ENCODE results near the gene FANCG.

Gene FANCG

GRCh38 chr9:35079426-35080341 lies at the start of gene FANCG:
FANCG (minus strand) TSS chr9:35079942; CDS start chr9:35079524, 418 bp downstream.
- TF ChIP-seq, protein P1, sequence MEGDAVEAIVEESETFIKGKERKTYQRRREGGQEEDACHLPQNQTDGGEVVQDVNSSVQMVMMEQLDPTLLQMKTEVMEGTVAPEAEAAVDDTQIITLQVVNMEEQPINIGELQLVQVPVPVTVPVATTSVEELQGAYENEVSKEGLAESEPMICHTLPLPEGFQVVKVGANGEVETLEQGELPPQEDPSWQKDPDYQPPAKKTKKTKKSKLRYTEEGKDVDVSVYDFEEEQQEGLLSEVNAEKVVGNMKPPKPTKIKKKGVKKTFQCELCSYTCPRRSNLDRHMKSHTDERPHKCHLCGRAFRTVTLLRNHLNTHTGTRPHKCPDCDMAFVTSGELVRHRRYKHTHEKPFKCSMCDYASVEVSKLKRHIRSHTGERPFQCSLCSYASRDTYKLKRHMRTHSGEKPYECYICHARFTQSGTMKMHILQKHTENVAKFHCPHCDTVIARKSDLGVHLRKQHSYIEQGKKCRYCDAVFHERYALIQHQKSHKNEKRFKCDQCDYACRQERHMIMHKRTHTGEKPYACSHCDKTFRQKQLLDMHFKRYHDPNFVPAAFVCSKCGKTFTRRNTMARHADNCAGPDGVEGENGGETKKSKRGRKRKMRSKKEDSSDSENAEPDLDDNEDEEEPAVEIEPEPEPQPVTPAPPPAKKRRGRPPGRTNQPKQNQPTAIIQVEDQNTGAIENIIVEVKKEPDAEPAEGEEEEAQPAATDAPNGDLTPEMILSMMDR (IDR thresholded peaks at IDR 0.05; ENCODE audit: insufficient read depth, missing control alignments) = no peak
- FAIRE-seq (no peak), DNase-seq (ENCODE audit: insufficient read length, low spot score) (peak; percentile 84)

DNA sequence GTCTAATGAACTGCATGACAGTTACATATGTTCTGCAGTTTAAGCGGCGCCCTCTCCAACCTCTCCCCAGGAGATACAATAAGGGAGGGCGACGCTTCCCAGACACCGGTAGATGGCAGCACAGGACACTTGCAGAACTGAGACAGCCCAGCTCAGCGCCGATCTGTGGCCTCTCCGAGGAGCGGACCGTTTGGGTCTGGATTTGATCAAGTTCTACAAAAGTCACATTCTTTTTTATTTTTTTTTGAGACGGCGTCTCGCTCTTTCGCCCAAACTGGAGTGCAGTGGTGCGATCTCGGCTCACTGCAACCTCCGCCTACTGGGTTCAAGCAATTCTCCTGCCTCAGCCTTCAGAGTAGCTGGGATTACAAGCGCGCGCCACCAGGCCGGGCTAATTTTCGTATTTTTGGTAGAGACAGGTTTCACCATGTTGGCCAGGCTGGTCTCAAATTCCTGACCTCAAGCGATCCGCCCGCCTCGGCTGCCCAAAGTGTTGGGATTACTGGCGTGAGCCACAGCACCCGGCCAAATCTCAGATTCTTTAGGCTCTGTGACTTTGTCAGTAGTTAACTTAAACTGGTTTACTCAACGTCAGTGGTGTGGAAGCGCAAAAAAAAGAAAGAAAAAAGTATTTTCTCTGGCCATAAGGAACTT lies 37.3 kb upstream of the FANCG start:
- DNase-seq (ENCODE audit: insufficient read length, low spot score) = no peak
- TF ChIP-seq, protein P1 (IDR thresholded peaks at IDR 0.05; ENCODE audit: insufficient read depth, missing control alignments) = peak; percentile 97
- FAIRE-seq = no peak

DNA sequence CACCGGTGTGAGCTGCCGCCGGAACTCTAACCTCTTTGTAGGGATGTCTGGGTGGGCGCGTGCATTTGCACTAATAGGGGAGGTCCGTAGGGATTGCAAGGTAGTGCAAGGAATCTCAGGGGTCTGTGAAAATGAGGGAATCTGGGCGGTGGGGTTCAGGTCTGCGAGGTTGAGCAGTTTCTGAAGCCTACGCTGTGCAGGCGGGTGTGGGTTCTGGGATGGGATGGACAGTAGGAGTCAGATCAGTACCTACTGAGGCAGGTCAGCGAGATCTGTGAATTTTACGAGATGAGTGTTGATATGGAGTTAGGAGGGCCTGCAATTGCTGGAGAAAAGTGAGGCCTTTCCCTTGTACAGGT lies 36.8 kb upstream of the FANCG start:
- no peak for DNase-seq (ENCODE audit: insufficient read length, low spot score)
- TF ChIP-seq, protein P1 (IDR thresholded peaks at IDR 0.05; ENCODE audit: insufficient read depth, missing control alignments) = no peak
- no peak for FAIRE-seq

DNA sequence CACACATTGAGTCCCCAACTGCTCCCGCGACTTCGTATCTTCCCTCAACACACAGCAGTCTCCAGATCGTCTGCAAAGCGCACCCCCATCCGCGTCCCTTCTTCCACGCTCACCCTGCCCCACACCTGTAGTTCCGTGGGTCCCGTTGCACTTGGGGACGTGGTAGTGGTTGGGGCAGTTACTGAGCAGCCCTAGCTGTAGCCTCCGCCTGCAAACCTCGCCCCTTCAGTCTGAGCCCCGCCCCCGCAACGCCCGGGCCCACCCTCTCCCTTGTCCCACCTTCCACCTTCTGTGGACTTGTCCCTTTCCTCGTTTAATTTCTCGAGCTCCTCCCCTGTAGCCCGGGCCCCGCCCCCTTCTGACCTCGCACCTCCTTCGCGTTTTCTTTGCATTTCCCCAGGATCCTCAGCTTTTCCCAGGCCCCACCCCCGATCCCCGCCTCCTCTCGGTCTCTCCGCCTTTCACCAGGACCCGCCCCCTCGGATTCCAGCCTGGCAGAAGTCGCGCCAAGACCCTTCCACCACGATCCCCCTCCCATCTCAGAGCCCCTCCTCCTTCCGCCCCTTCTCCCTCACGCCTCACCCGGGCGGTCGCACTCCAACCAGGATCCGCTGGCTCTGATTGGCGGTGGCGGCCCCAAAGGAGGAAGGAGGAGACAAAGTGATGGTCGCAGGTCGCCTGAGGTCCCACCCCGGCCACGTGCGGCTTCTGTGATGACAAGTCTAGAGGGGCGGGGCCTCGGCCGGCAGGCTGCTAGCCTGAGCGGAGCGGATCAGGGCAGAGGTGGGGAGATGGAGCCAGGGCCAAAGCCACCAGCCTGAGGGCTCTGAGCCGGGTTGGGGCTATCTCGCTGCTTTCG lies 36.2 kb upstream of the FANCG start, which contains the start of gene ATOSB:
ATOSB (minus strand) TSS at position 183 of the 859 bp plus-strand sequence. CDS start 7,588 bp downstream, outside the sequence.
- DNase-seq (ENCODE audit: insufficient read length, low spot score) (peak; percentile 87), FAIRE-seq (no peak)
- TF ChIP-seq, protein P1 (IDR thresholded peaks at IDR 0.05; ENCODE audit: insufficient read depth, missing control alignments) = no peak

- TF ChIP-seq, protein P1 (IDR thresholded peaks at IDR 0.05; ENCODE audit: insufficient read depth, missing control alignments) = no peak
- no peak for DNase-seq (ENCODE audit: insufficient read length, low spot score)
- no peak for FAIRE-seq
These were observed 35.3 kb upstream of the FANCG start for GRCh38 chr9:35114840-35115628.

DNA sequence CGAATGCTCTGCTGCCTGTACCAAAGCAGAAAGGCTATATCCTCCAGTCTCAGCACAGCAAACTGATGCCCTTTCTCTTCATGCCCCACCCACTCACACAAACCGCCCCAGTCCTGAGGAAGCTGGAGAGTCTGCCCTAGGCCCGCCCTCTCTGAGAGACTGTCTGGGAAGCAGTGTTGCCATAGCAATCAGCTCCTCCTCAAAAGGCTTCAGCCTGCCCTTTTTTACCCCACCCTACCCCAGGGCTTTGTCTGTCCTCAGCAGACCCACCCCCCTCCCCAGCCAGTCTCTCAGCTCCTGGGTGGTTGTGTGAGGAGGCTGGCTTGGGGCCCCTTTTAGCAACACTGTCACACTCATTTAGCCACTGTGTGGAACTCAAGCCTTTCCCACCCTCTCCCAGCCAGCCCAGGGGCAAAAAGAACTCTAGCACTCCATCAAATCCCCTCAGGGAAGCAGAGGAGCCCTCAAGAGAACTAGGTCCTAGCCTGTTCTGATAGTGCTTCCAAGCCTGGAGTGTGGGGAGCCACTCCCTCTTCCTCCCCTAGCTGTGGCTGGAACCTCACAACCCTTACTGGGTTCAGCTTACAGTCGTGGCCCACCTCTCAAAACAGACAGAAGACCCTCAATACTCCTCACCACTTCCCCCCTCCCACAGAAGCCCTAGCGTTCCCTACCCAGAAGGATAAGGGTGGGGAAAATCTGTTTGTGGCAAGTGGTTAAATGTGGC lies 34.5 kb upstream of the FANCG start:
- no peak for FAIRE-seq

More for the DNA sequence above, 34.5 kb upstream of the FANCG start:
- DNase-seq (ENCODE audit: insufficient read length, low spot score) = no peak
- TF ChIP-seq, protein P1 (IDR thresholded peaks at IDR 0.05; ENCODE audit: insufficient read depth, missing control alignments) = no peak

Measured in D721Med (cell line).